NCI-H526 (cell line): Measurements from ENCODE around the gene BCKDHB.

Experiments used
- DNase-seq, 2 experiments: peaks; one replicate each; lab custom pipeline; 2025; lab: John Stamatoyannopoulos, UW

Gene BCKDHB

GRCh38 chr6:80331974-80332373, 225.5 kb downstream of the BCKDHB start:
- DNase-seq, result peak in 1 of 2 experiments; percentile 16

GRCh38 chr6:80333342-80333741, 226.9 kb downstream of the BCKDHB start:
- DNase-seq, result peak in 1 of 2 experiments; percentile 40

- DNase-seq, result no peak
Observed at GRCh38 chr6:80335121-80335531, 228.7 kb downstream of the BCKDHB start.

- no peak for DNase-seq
Observed at GRCh38 chr6:80336911-80337310, 230.4 kb downstream of the BCKDHB start.

GRCh38 chr6:80338201-80338836, 231.8 kb downstream of the BCKDHB start:
- DNase-seq, result peak in 1 of 2 experiments; percentile 22

- DNase-seq, result no peak
Observed at GRCh38 chr6:80339421-80339820, 232.9 kb downstream of the BCKDHB start.

GRCh38 chr6:80340280-80340679, 233.8 kb downstream of the BCKDHB start:
- no peak for DNase-seq

- no peak for DNase-seq
Observed at GRCh38 chr6:80340686-80341085, 234.2 kb downstream of the BCKDHB start.

GRCh38 chr6:80341330-80341729, 234.9 kb downstream of the BCKDHB start:
- DNase-seq, result no peak

GRCh38 chr6:80343511-80343910, 237.0 kb downstream of the BCKDHB start:
- DNase-seq, result no peak

- DNase-seq, result no peak
Observed at GRCh38 chr6:80347101-80347500, 240.6 kb downstream of the BCKDHB start.

GRCh38 chr6:80348263-80348662, 241.8 kb downstream of the BCKDHB start:
- no peak for DNase-seq

GRCh38 chr6:80356000-80356399, 249.5 kb downstream of the BCKDHB start:
- DNase-seq, result no peak

- DNase-seq, result no peak
Observed at GRCh38 chr6:80356545-80356944, 250.1 kb downstream of the BCKDHB start.

GRCh38 chr6:80357081-80357480, 250.6 kb downstream of the BCKDHB start:
- no peak for DNase-seq

- no peak for DNase-seq
Observed at GRCh38 chr6:80357674-80358073, 251.2 kb downstream of the BCKDHB start.

- no peak for DNase-seq
Observed at GRCh38 chr6:80363501-80364122, 257.1 kb downstream of the BCKDHB start.

GRCh38 chr6:80364149-80364548, 257.7 kb downstream of the BCKDHB start:
- DNase-seq, result no peak

- DNase-seq, result no peak
Observed at GRCh38 chr6:80366051-80366450, 259.6 kb downstream of the BCKDHB start.

GRCh38 chr6:80366714-80367113, 260.2 kb downstream of the BCKDHB start:
- DNase-seq, result peak in 1 of 2 experiments; percentile 11

GRCh38 chr6:80376411-80376810, 269.9 kb downstream of the BCKDHB start:
- DNase-seq, result no peak

- DNase-seq, result no peak
Observed at GRCh38 chr6:80380566-80380965, 274.1 kb downstream of the BCKDHB start.

- DNase-seq, result no peak
Observed at GRCh38 chr6:80382811-80383210, 276.3 kb downstream of the BCKDHB start.

- DNase-seq, result no peak
Observed at GRCh38 chr6:80388507-80388906, 282.0 kb downstream of the BCKDHB start.
